H1 (cell line): ENCODE results near the gene TFAP2D. TPM values are rescaled to one million over a fixed set of nuclear protein-coding genes. Genes with fewer than 3 reads are reported as not detected.

Source experiments
- CTCF ChIA-PET: fragments of 300-600 bp; sonication (Branson Sonifier 250); formaldehyde crosslinking; loops from one replicate; lab custom pipeline; 2021; ENCODE audit not compliant: partially characterized antibody; lab: Charles Lee
- POLR2A ChIA-PET: fragments of 300-600 bp; sonication (Branson Sonifier 250); formaldehyde crosslinking; loops from one replicate; lab custom pipeline; 2021; ENCODE audit warnings: inconsistent platforms; ENCODE audit not compliant: partially characterized antibody; lab: Charles Lee
- DNase-seq, 2 experiments: peaks; one replicate each; pipeline versions ENCODE4 v3.0.0 to v3.0.0-alpha.2; 2010 to 2022; ENCODE audit warnings: low spot score in 2 of 2, low read depth in 1 of 2, mixed read lengths in 1 of 2
- FAIRE-seq: peaks from 2 replicates; lab custom pipeline; 2011; peaks lifted over from hg19 to GRCh38; lab: Jason Lieb, UNC
- H2AFZ ChIP-seq: 2 replicates; pipeline ENCODE4 v1.8.1; 2012; ENCODE audit warnings: low read length, inconsistent platforms
- H2AK5ac ChIP-seq: 2 replicates; pipeline ENCODE4 v1.6.1; 2013; ENCODE audit warnings: low read depth, low read length
- H2BK120ac ChIP-seq: replicated peaks from 2 replicates; pipeline ENCODE3; 2013; ENCODE audit warnings: low read depth, low read length, inconsistent platforms
- H2BK12ac ChIP-seq: 2 replicates; pipeline ENCODE4 v1.6.1; 2013; ENCODE audit warnings: low read depth, low read length
- H2BK15ac ChIP-seq: 2 replicates; pipeline ENCODE4 v1.6.1; 2013; ENCODE audit warnings: low read length
- H2BK20ac ChIP-seq: 2 replicates; pipeline ENCODE4 v1.6.1; 2013; ENCODE audit warnings: low read length
- H2BK5ac ChIP-seq: 2 replicates; pipeline ENCODE4 v1.6.1; 2013; ENCODE audit warnings: low read depth, low read length
- H3K14ac ChIP-seq: 2 replicates; pipeline ENCODE4 v1.6.1; 2013; ENCODE audit warnings: inconsistent platforms; ENCODE audit not compliant: insufficient read length
- H3K18ac ChIP-seq: 2 replicates; pipeline ENCODE4 v1.6.1; 2013; ENCODE audit warnings: low read length; ENCODE audit errors: extremely low read depth
- H3K23ac ChIP-seq: 2 replicates; pipeline ENCODE4 v1.6.1; 2013; ENCODE audit warnings: inconsistent platforms; ENCODE audit not compliant: insufficient read length
- H3K23me2 ChIP-seq: 2 replicates; pipeline ENCODE4 v1.6.1; 2013; ENCODE audit warnings: low read depth, low read length
- H3K27ac ChIP-seq: 2 replicates; pipeline ENCODE4 v1.6.1; 2011; ENCODE audit warnings: low read depth, low read length, inconsistent platforms
- H3K27me3 ChIP-seq, 4 experiments: replicated peaks in 1 of 4; 1 replicate in 1 of 4; 2 replicates in 3 of 4; pipeline versions ENCODE4 v1.6.1 to v1.8.1; 2011 to 2013; ENCODE audit warnings: low read length in 3 of 4, mild to moderate bottlenecking in 3 of 4, inconsistent platforms in 2 of 4, mixed read lengths in 2 of 4, moderate library complexity in 1 of 4; ENCODE audit not compliant: control insufficient read depth in 3 of 4, insufficient read depth in 3 of 4; ENCODE audit errors: extremely low read depth in 1 of 4
- H3K36me3 ChIP-seq, 4 experiments: 2 replicates each; pipeline versions ENCODE4 v1.6.1 to v1.8.1; 2011 to 2013; ENCODE audit warnings: mild to moderate bottlenecking in 4 of 4, low read length in 3 of 4, moderate library complexity in 2 of 4, control low read depth in 1 of 4, inconsistent platforms in 1 of 4; ENCODE audit not compliant: insufficient read depth in 4 of 4, control insufficient read depth in 2 of 4
- H3K4ac ChIP-seq: replicated peaks from 2 replicates; pipeline ENCODE3; 2013; ENCODE audit warnings: low read length, low read depth, mixed read lengths, inconsistent platforms; ENCODE audit not compliant: insufficient read length
- H3K4me1 ChIP-seq, 4 experiments: replicated peaks in 1 of 4; 1 replicate in 1 of 4; 2 replicates in 3 of 4; pipeline versions ENCODE4 v1.6.1 to v1.8.1; 2011 to 2013; ENCODE audit warnings: low read length in 3 of 4, inconsistent platforms in 2 of 4, mixed read lengths in 1 of 4; ENCODE audit not compliant: insufficient read depth in 4 of 4, control insufficient read depth in 3 of 4
- H3K4me2 ChIP-seq, 2 experiments: 2 replicates each; pipeline versions ENCODE4 v1.6.1 to v1.8.1; 2011 to 2013; ENCODE audit warnings: low read depth in 2 of 2, low read length in 2 of 2, control low read depth in 1 of 2, inconsistent platforms in 1 of 2, mild to moderate bottlenecking in 1 of 2; ENCODE audit not compliant: insufficient read depth in 1 of 2
- H3K4me3 ChIP-seq, 4 experiments: fragments of 200-600, 300-600 bp in 1 of 4; sonication (generic), shearing (Covaris generic), sonication (Bioruptor Twin) in 1 of 4; 2 replicates each; pipeline versions ENCODE4 v1.5.1 to v1.8.1; 2011 to 2016; ENCODE audit warnings: low read length in 4 of 4, low read depth in 3 of 4, control low read depth in 2 of 4, inconsistent platforms in 2 of 4, mild to moderate bottlenecking in 2 of 4, mixed read lengths in 1 of 4, moderate library complexity in 1 of 4; ENCODE audit not compliant: insufficient read depth in 2 of 4; ENCODE audit errors: extremely low read depth in 1 of 4
- H3K56ac ChIP-seq: replicated peaks from 2 replicates; pipeline ENCODE3; 2013; ENCODE audit warnings: low read depth, mild to moderate bottlenecking, mixed read lengths, low read length, inconsistent platforms; ENCODE audit not compliant: insufficient read length
- H3K79me1 ChIP-seq: 2 replicates; pipeline ENCODE4 v1.6.1; 2013; ENCODE audit warnings: low read depth, low read length, control low read depth
- H3K79me2 ChIP-seq, 2 experiments: 2 replicates each; pipeline versions ENCODE4 v1.6.1 to v1.8.1; 2012 to 2013; ENCODE audit warnings: low read length in 2 of 2, mild to moderate bottlenecking in 2 of 2, inconsistent platforms in 1 of 2; ENCODE audit not compliant: insufficient read depth in 2 of 2, control insufficient read depth in 1 of 2
- H3K9ac ChIP-seq, 4 experiments: replicated peaks in 1 of 4; 1 replicate in 1 of 4; 2 replicates in 3 of 4; pipeline versions ENCODE4 v1.6.1 to v1.8.1; 2011 to 2013; ENCODE audit warnings: low read depth in 3 of 4, low read length in 3 of 4, control low read depth in 2 of 4, mild to moderate bottlenecking in 2 of 4, moderate library complexity in 2 of 4, inconsistent platforms in 1 of 4; ENCODE audit errors: extremely low read depth in 1 of 4
- H3K9me3 ChIP-seq, 2 experiments: 2 replicates each; pipeline versions ENCODE4 v1.6.1 to v1.8.1; 2012 to 2013; ENCODE audit warnings: mild to moderate bottlenecking in 2 of 2, moderate library complexity in 2 of 2, control low read depth in 1 of 2, inconsistent platforms in 1 of 2, low read depth in 1 of 2, low read length in 1 of 2, mixed read lengths in 1 of 2; ENCODE audit not compliant: insufficient read depth in 2 of 2
- H4K20me1 ChIP-seq, 2 experiments: replicated peaks in 1 of 2; 2 replicates each; pipeline versions ENCODE3 to v1.8.1; 2011 to 2013; ENCODE audit warnings: inconsistent platforms in 2 of 2, low read length in 2 of 2, mild to moderate bottlenecking in 1 of 2; ENCODE audit not compliant: insufficient read depth in 2 of 2, control insufficient read depth in 1 of 2
- H4K5ac ChIP-seq: 2 replicates; pipeline ENCODE4 v1.6.1; 2013; ENCODE audit warnings: low read length, low read depth, mixed read lengths, inconsistent platforms; ENCODE audit not compliant: insufficient read length
- H4K8ac ChIP-seq: 2 replicates; pipeline ENCODE4 v1.8.0; 2013; ENCODE audit warnings: mild to moderate bottlenecking, moderate library complexity, low read length, inconsistent platforms; ENCODE audit not compliant: insufficient read depth; ENCODE audit errors: extremely low read depth
- H4K91ac ChIP-seq: replicated peaks from 2 replicates; pipeline ENCODE3; 2013; ENCODE audit warnings: low read length, mixed read lengths, inconsistent platforms; ENCODE audit not compliant: insufficient read length
- ASH2L ChIP-seq: fragments of 200-600, 300-600 bp; sonication (generic); IDR thresholded peaks from one replicate; pipeline ENCODE4 v1.7.1; 2017; ENCODE audit warnings: low read length
- BACH1 ChIP-seq: IDR thresholded peaks from 2 replicates; pipeline ENCODE4 v1.6.1; 2012; ENCODE audit warnings: low read length, improper control_type of control experiment
- BRCA1 ChIP-seq: IDR thresholded peaks from 2 replicates; pipeline ENCODE4 v1.6.1; 2012; ENCODE audit warnings: low read depth, low read length, improper control_type of control experiment
- CEBPB ChIP-seq: IDR thresholded peaks from 2 replicates; pipeline ENCODE4 v1.6.1; 2012; ENCODE audit warnings: low read depth, low read length
- CTBP2 ChIP-seq: IDR thresholded peaks from 2 replicates; pipeline ENCODE4 v1.7.0; 2011; ENCODE audit warnings: borderline replicate concordance, mild to moderate bottlenecking, moderate library complexity, mixed read lengths, low read length; ENCODE audit not compliant: insufficient read depth, insufficient read length
- CTCF ChIP-seq, 3 experiments: IDR thresholded peaks; 1 replicate in 2 of 3; 2 replicates in 1 of 3; pipeline versions ENCODE4 v1.5.1 to v1.6.1; 2011; ENCODE audit warnings: low read length in 3 of 3, mild to moderate bottlenecking in 3 of 3, inconsistent platforms in 2 of 3, low read depth in 1 of 3, moderate library complexity in 1 of 3; ENCODE audit not compliant: insufficient read depth in 1 of 3; ENCODE audit errors: control extremely low read depth in 1 of 3
- EGR1 ChIP-seq: IDR thresholded peaks from 2 replicates; pipeline ENCODE4 v1.6.1; 2011; ENCODE audit warnings: low read depth, low read length, borderline replicate concordance
- EP300 ChIP-seq, 2 experiments: IDR thresholded peaks; 1 replicate in 1 of 2; 2 replicates in 1 of 2; pipeline ENCODE4 v1.6.1; 2011 to 2012; ENCODE audit warnings: low read depth in 2 of 2, low read length in 2 of 2, mild to moderate bottlenecking in 2 of 2, borderline replicate concordance in 1 of 2, inconsistent platforms in 1 of 2, moderate library complexity in 1 of 2
- JUN ChIP-seq: IDR thresholded peaks from 2 replicates; pipeline ENCODE4 v1.6.1; 2011; ENCODE audit warnings: low read depth, mild to moderate bottlenecking, improper control_type of control experiment, low read length
- JUND ChIP-seq: IDR thresholded peaks from 2 replicates; pipeline ENCODE4 v1.6.1; 2011; ENCODE audit warnings: mild to moderate bottlenecking, improper control_type of control experiment, low read length
- SUZ12 ChIP-seq: fragments of 200-600 bp; sonication (generic); IDR thresholded peaks from 2 replicates; pipeline ENCODE4 v1.6.1; 2012; ENCODE audit warnings: mild to moderate bottlenecking, inconsistent platforms, low read length, moderate library complexity, mixed read lengths
- TAF1 ChIP-seq: IDR thresholded peaks from 2 replicates; pipeline ENCODE4 v1.6.1; 2011; ENCODE audit warnings: mild to moderate bottlenecking, low read depth, low read length
- TAF7 ChIP-seq: optimal IDR thresholded peaks from 2 replicates; pipeline ENCODE3; 2011; ENCODE audit warnings: low read depth, mild to moderate bottlenecking, inconsistent platforms, low read length, moderate library complexity, borderline replicate concordance
- TBP ChIP-seq: IDR thresholded peaks from 2 replicates; pipeline ENCODE4 v1.6.1; 2011; ENCODE audit warnings: low read depth, low read length, improper control_type of control experiment
- polyA plus RNA-seq, 7 experiments: library from polyadenylated mRNA; depleted of rRNA in 3 of 7; stranded (reverse) in 5 of 7; unstranded in 2 of 7; fragments of >200 nt in 5 of 7; fragments of 200-250 nt in 2 of 7; gene quantifications; 1 replicate in 5 of 7; 2 replicates in 1 of 7; 4 replicates in 1 of 7; pipeline versions ENCODE4 v1.2.1 to v1.2.3, GENCODE V29; 2011 to 2013; ENCODE audit warnings: missing spikeins in 2 of 7, mixed read lengths in 2 of 7
- total RNA-seq: library from RNA; stranded (reverse); fragmentation: NEBNext Ultra II Directional; extraction: Animal tissue kit (Norgen Biotek cat#: 25700); gene quantifications from 2 replicates; pipeline ENCODE4 v1.2.1, GENCODE V29; 2021

The TFAP2D gene
- total and polyA plus RNA-seq, 2 of the 8 experiments (the other 6 are each of a cell fraction or from before 2014, with no cell fraction given): not detected

GRCh38 chr6:50807035-50807434 lies 93.7 kb downstream of the TFAP2D start:
- H3K27ac ChIP-seq: no peak overlapping the region
- H4K5ac ChIP-seq: no peak overlapping the region
- H3K18ac ChIP-seq: no peak overlapping the region
- no peak overlapping the region for H4K8ac ChIP-seq
- H2BK12ac ChIP-seq: no peak overlapping the region
- H3K9me3 ChIP-seq: peaks cover 0 to 7% of the 10 kb centered on the region in 2 experiments; a peak in 1 of 4 replicates
- H2BK20ac ChIP-seq: no peak overlapping the region
- no peak overlapping the region for H3K9ac ChIP-seq
- H3K4me2 ChIP-seq: no peak overlapping the region
- no peaks in the 10 kb centered on the region for H3K4me1 ChIP-seq
- H2AFZ ChIP-seq: no peak overlapping the region
- H3K23me2 ChIP-seq: no peaks in the 10 kb centered on the region
- no peak overlapping the region for H3K56ac ChIP-seq
- no peak overlapping the region for H3K4me3 ChIP-seq
- H2BK15ac ChIP-seq: no peak overlapping the region
- CTCF ChIA-PET: no interaction called here
- no peak overlapping the region for H2BK120ac ChIP-seq
- H4K20me1 ChIP-seq: no peaks in the 10 kb centered on the region
- no peak overlapping the region for H4K91ac ChIP-seq
- H3K79me2 ChIP-seq: no peaks in the 10 kb centered on the region
- no peaks in the 10 kb centered on the region; a peak in 1 of 8 replicates for H3K36me3 ChIP-seq
- no peak overlapping the region for H3K14ac ChIP-seq
- no peak overlapping the region for H2AK5ac ChIP-seq
- H3K27me3 ChIP-seq: no peaks in the 10 kb centered on the region
- no peak for FAIRE-seq
- TF ChIP-seq JUND: no peak
- TF ChIP-seq ASH2L: no peak
- TF ChIP-seq TAF7: no peak
- TF ChIP-seq BACH1: no peak
- TF ChIP-seq EGR1: no peak
- TF ChIP-seq CTBP2: no peak
- TF ChIP-seq CEBPB: no peak
- no peak for TF ChIP-seq EP300 (IDR thresholded peaks at IDR 0.05; ENCODE audit: borderline replicate concordance in 1 of 2, low read depth in 2 of 2, low read length in 2 of 2)
- no peak for TF ChIP-seq TBP
- TF ChIP-seq TAF1: no peak
- no peak for TF ChIP-seq JUN
- no peak for TF ChIP-seq BRCA1
- no peak for TF ChIP-seq CTCF (IDR thresholded peaks at IDR 0.05; ENCODE audit: control extremely low read depth in 1 of 3, insufficient read depth in 1 of 3, low read depth in 1 of 3, low read length in 3 of 3)
- TF ChIP-seq SUZ12: no peak
- no peak for DNase-seq
- H3K23ac ChIP-seq: no peak overlapping the region
- POLR2A ChIA-PET: no interaction called here
- no peak overlapping the region for H2BK5ac ChIP-seq
- H3K79me1 ChIP-seq: no peaks in the 10 kb centered on the region
- H3K4ac ChIP-seq: no peak overlapping the region
